SK-N-SH (cell line): ENCODE results near the gene NCAM2.
A peak's percentile ranks its signal among the peaks of the same experiment; 100 is the strongest.

Experiments
- EP300 ChIP-seq, 2 experiments: IDR thresholded peaks; 2 replicates each; pipeline versions ENCODE4 v1.4.0 to v1.6.1; 2012; ENCODE audit warnings: borderline replicate concordance in 1 of 2, low read depth in 1 of 2, low read length in 1 of 2
- GABPA ChIP-seq: IDR thresholded peaks from 2 replicates; pipeline ENCODE4 v1.4.0; 2012; ENCODE audit warnings: low read depth, mild to moderate bottlenecking
- JUND ChIP-seq: IDR thresholded peaks from 2 replicates; pipeline ENCODE4 v1.4.0; 2012
- NRF1 ChIP-seq: IDR thresholded peaks from 2 replicates; pipeline ENCODE4 v1.6.1; 2012; ENCODE audit warnings: low read depth, mild to moderate bottlenecking, low read length
- POLR2AphosphoS5 ChIP-seq: IDR thresholded peaks from 2 replicates; pipeline ENCODE4 v1.6.1; 2012; ENCODE audit warnings: low read depth, low read length
- RAD21 ChIP-seq: IDR thresholded peaks from 2 replicates; pipeline ENCODE4 v1.6.1; 2012; ENCODE audit warnings: mild to moderate bottlenecking, low read length
- RCOR1 ChIP-seq: fragments of 150-350 bp; IDR thresholded peaks from 2 replicates; pipeline ENCODE4 v1.6.1; 2017; ENCODE audit warnings: antibody characterized with exemption, low read length
- REST ChIP-seq: IDR thresholded peaks from 2 replicates; pipeline ENCODE4 v1.6.1; 2012; ENCODE audit warnings: mild to moderate bottlenecking, low read depth, low read length, moderate library complexity
- TEAD4 ChIP-seq: IDR thresholded peaks from 2 replicates; pipeline ENCODE4 v1.4.0; 2012; ENCODE audit warnings: mild to moderate bottlenecking, borderline replicate concordance; ENCODE audit not compliant: insufficient read depth
- YY1 ChIP-seq: IDR thresholded peaks from 2 replicates; pipeline ENCODE4 v1.4.0; 2012; ENCODE audit warnings: low read depth, mild to moderate bottlenecking
- TF ChIP-seq, protein P1 (sequence below): fragments of 200-600 bp; sonication (generic); IDR thresholded peaks from 2 replicates; pipeline ENCODE4 v1.6.1; 2017; ENCODE audit warnings: antibody characterized with exemption, mild to moderate bottlenecking, moderate library complexity
- TF ChIP-seq, protein P2 (sequence below): fragments of 150-350 bp; IDR thresholded peaks from 2 replicates; pipeline ENCODE4 v1.6.1; 2017; ENCODE audit warnings: antibody characterized with exemption, low read length, low read depth, borderline replicate concordance

- TF ChIP-seq POLR2AphosphoS5 (no peak), RAD21 (peak; percentile 64), EP300 (IDR thresholded peaks at IDR 0.05; ENCODE audit: borderline replicate concordance in 1 of 2, low read depth in 1 of 2, low read length in 1 of 2) (no peak), RCOR1 (no peak), JUND (no peak), REST (no peak), TEAD4 (no peak), NRF1 (no peak), GABPA (no peak), YY1 (no peak)
- TF ChIP-seq, protein P1, sequence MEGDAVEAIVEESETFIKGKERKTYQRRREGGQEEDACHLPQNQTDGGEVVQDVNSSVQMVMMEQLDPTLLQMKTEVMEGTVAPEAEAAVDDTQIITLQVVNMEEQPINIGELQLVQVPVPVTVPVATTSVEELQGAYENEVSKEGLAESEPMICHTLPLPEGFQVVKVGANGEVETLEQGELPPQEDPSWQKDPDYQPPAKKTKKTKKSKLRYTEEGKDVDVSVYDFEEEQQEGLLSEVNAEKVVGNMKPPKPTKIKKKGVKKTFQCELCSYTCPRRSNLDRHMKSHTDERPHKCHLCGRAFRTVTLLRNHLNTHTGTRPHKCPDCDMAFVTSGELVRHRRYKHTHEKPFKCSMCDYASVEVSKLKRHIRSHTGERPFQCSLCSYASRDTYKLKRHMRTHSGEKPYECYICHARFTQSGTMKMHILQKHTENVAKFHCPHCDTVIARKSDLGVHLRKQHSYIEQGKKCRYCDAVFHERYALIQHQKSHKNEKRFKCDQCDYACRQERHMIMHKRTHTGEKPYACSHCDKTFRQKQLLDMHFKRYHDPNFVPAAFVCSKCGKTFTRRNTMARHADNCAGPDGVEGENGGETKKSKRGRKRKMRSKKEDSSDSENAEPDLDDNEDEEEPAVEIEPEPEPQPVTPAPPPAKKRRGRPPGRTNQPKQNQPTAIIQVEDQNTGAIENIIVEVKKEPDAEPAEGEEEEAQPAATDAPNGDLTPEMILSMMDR: peak; percentile 71
- TF ChIP-seq, protein P2, sequence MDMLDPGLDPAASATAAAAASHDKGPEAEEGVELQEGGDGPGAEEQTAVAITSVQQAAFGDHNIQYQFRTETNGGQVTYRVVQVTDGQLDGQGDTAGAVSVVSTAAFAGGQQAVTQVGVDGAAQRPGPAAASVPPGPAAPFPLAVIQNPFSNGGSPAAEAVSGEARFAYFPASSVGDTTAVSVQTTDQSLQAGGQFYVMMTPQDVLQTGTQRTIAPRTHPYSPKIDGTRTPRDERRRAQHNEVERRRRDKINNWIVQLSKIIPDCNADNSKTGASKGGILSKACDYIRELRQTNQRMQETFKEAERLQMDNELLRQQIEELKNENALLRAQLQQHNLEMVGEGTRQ: no peak
These were observed 5.5 kb downstream of the NCAM2 start for GRCh38 chr21:21003701-21004100.
